GM21717 (cell line): Measurements from ENCODE around the gene QRICH1.
A peak's percentile ranks its signal among the peaks of the same experiment; 100 is the strongest.

Source experiments
- ATAC-seq: cut with Tn5 transposase; IDR thresholded peaks from one replicate; pipeline ENCODE4 v1.9.1; 2021; ENCODE audit warnings: mild to moderate bottlenecking, moderate library complexity; ENCODE audit not compliant: unreplicated experiment

QRICH1 gene

DNA sequence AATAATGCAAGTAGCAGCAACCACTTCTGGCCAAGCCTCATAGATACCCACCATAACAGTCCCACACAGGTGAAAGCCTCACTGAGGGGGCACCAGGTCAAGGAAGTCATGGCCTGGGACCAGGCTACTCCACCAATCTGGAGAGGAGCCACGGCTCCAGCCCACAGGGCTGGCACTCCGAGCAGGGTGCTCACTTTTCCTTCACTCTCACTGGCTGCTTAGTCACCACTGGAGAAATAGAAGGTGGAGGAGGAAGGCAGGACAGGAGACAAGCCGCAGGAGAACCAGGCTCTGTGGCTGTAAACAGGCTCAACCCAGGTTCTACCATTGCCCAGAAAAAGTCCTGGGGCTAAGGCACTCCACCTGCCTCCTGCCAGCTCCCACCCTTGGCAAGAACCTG lies 25.6 kb upstream of the QRICH1 start:
- no peak for ATAC-seq

DNA sequence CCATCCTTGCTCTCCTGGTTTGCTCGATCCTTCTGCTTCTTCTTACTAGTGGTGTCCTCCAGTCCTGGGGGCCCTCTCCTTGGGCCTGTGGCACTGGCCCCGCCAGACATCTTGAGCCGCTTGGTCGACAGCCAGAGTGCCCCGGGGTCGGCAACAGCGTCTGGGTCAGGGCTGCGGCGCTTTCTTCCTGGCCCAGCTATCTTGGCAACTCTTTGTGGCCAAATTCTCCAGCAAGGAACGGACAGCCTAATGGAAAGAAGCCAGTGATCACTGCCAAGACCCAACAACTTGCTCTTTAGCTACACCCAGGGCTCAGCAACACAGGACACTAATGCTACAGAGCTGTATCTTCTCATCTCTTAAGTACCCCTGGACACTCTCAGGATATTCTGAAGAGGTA lies 25.2 kb upstream of the QRICH1 start:
- no peak for ATAC-seq

DNA sequence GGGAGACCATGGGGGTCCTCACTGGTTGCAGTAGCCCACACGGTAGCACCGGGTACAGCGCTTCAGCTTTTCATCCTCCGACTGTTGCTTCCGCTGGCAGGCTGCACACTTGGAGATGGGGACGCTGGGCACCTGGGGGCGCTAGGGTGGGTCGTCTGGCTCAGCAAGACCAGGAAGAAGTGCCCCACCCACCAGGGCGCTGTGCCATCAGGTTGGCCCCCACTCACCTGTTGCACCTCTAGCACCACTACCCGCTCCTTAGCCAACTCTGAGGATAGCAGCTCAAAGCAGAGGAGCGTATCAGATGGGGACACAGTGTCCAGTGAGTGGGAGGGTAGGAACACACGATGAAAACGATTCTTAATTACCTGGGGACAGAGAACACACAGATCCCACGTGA lies 18.4 kb upstream of the QRICH1 start:
- no peak for ATAC-seq

DNA sequence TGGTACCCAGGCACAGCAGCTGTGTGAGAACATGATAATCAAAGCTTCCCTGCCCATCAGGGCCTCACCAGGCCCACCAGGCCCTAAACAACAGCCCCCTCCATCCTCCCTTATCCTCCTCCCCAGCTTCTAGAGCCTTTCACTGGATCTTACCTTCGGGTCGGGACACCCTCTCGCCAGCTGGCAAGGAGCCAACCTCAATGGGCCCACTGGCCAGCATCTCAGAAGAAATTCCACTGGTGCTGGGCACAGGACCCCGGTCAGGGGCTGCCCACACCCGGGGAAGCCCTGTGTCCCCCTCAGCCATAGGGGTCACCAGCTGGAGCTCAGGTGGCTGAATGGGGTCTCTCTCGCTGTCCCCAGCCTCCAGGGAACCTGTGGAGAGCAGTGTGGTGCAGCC lies 17.5 kb upstream of the QRICH1 start:
- ATAC-seq: no peak

DNA sequence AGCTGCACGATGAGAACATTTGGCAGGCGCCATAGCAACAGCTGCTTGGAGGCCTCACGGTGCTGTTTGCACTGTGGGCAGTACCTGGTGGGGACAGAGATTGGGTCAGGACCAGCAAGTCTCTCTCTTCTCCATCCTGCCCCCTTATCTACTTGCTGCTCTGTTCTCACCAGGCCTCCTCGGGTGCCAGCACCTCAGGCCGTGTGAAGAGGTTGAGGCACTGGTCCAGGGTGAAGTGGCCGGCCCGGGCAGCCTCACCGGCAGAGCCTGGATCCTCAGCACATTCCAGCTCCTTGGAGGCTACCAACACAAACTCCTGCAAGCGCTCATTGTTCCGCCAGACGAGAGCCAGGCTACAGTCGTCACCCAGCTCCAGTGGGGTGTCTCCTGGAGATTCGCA lies 16.9 kb upstream of the QRICH1 start:
- ATAC-seq: no peak

DNA sequence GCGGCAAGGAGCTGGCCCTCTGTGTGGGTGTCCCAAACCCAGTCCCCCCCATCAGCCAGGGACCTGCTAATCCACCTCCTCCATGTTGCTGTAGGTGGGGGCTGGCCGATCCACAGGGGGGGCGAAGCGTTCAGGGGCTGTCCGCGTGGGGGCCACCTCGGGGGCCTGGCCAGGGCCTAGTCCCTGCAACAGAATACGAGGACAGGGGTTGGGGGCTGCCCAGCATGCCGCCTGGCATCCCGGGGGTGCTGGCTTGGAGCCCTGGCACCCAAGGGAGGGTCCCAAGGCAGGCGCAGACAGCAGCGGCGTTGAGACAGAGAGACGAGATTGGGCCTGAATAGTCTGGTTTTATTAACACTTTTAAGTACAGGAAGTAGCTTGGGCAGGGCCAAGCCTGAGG lies 14.5 kb upstream of the QRICH1 start:
- ATAC-seq: no peak

DNA sequence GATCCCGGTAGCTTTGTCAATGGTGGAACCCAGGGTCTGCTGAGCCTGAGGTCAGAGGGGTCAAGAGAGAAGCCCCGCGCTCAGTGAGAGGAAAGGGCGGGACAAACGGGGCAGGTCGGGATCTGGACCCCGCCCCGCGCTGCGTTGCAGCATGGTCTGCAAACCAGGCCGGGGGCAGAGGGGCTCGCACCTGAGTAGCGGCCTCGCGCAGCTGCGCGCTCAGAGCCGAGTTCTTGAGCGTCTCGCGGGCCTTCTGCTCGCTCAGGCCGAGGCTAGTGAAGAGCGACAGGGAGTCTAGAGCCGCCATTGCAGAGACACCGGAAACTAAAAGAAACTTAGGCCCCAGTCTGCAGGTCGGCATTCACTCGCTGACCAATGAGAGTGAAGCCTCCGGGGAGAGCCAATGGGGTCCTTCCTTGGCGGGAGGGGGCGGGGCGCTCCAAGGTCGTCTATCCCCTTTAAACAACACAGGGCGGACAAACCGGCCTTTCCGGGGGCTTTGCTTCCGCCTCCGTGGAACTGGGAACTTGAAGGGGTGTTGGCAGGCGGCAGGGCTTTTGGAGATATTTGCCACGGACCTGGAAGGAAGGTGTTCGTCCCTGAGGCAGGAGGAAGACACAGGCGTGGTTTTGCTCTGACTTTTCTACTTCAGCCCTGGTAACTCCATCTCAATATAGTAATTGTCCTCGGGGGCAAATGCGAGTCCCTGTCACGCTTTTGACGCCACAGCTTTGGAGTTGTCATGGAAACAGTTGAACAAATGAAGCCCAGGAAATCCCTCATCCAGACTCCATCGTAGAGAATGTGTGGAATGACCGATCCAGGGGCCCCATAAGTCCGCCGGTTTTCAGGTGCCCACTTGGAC lies 10.8 kb upstream of the QRICH1 start, which contains the start of gene QARS1:
TSS of gene QARS1 (minus strand) at position 331 of the 865 bp plus-strand sequence. CDS start at position 307, 24 bp downstream.
- ATAC-seq: peak; percentile 67

DNA sequence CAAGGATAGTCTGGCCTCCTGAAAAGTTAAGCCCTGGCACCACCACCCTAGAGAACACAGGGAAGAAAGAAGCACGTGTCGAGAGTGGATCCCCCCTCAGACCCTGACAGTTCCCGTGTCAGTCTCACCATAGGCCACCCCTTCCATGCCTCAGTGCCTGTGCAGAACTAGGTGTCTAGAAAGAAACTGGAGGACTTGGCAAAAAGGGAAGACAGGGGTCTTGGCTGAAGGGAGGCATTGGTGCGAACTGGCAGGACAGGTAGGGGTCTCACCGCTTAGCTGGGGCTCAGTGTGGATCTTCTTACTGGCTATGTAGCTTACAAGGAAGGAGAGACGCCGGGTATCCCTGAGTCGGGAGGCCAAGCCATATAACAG lies 10.2 kb upstream of the QRICH1 start:
- ATAC-seq: no peak

DNA sequence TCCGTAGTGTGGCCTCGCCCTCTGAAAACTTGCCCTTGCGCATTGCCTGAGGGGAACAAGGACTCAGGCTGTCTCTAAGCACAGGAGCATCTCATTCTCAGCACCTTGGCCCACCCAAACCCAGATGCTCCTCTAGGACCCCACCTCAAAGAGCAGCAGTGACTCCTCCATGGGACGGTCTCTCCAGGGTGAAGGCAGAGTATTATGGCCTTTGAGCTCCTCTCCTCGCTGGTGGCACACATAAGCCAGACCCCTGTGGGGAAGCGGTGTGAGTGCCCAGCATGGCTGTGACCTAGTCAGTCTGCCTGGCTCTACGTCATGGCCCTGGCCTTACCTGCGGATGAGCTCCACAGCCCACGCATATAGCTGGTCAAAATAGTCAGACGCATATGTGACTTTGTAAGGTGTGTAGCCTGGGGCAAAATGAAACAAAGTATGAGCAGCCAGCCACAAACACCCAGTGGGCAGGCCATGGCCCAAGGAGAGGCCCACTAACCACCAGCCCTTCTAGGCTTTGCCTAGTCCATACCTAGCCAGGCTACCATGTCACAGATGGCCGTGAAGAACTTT lies 6.3 kb upstream of the QRICH1 start:
- no peak for ATAC-seq

DNA sequence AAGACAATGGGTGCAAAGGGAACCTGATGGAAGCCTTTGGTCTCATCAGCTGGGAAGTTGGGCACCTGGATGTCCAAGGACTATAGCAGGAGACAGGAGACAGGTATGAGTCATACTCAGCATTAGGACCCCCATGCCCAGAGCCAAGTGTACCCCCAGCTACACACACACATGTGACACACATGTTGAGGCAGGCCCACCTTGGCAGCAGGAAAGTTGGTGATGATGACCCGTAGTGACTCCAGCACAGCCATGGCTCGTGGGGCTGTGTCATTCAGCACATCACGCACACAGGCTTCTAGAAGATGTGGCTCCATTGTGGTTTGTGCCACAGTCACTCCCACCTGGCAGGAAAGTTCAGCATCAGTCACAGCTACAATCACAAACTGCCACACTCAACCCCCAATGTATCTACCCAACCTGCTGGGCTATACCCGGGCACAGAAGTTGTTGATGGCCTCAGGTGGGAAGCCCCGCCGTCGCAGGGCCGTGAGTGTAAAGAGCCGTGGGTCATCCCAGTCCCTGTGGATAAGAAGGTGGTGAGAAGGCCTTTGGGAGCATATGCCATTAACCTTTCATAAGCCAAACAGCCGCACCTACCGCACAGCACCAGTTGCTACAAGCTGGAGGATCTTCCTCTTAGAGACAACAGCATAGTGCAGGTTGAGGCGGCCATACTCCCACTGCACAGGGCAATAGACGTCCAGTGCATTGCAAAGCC lies 5.2 kb upstream of the QRICH1 start:
- no peak for ATAC-seq

DNA sequence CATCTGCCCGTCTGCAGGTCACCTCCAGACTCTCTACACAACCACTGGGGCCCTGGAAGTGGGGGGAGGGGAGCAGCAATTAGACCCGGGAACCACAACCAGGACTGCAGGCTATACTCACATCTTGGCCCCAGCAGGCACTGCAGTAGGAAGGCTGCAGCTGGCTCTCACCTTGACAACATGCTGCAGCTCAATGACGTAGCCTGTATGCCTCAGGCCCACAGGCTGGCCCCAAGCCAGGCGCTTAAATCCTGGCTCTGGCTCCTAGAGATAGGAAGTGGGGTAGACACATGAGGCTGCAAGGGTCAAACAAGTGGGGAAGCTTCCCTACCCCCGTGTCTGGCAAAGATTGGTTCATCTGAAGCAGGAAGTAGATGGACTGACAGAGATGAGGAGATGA lies 4.6 kb upstream of the QRICH1 start:
- ATAC-seq: no peak

DNA sequence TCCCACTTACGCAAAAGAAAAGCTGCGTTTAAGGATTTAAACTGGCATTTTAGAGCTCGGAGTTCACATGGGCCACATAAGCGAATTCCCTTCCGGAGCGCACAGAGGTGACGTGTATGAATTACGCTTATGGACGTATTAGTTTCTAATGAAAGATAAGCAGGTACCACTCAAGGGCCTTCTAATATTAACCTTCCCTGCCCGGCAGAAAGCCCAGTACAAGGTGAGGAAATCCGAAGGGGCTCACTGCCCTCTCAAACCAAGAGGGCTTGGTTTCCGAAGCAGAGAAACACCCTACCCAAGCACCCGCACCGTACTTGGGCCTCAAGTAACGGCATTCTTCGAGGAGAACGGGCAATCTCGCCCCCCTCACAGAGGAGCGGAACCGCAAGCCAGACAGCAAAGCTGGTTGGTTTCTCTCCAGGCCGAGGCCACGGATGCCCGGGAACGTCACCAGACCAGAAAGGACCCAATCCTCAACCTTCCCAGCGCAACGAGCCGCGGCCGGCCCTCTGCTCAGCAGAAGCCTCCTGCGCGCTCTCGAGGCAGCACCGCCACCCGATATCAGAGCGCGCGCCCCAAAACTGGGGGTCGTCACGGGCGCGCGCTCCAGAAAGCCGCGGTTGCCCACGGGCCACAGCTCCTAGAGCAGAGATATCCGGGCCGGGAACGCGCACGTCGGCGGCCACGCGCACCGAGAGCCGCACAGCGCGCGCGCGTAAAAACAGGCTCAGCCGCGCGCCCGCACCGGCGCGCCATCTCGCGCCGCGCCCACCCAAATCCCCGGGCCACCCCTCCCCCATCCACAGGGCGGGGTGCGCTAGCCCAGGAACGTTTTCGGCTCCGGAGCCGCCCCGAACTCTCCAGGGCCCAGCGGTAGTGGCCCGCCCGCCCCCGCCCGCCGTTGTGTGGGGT lies 676 bp downstream of the QRICH1 start:
- ATAC-seq: peak; percentile 32

DNA sequence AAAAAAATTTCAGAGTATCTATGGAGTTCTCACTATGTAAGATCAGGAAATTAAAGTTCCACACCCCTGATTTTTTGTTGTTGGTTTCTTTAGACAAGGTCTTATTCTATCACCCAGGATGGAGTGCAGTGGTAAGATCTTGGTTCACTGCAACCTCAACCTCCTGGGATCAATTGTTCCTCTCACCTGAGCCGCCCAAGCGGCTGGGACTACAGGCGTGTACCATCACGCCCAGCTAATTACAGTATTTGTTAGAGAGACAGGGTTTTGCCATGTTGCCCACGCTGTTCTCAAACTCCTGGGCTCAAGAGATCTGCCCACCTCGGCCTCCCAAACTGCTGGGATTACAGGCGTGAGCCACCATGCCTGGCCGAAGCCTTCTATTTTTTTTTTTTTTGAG lies 12.4 kb downstream of the QRICH1 start:
- ATAC-seq: no peak

DNA sequence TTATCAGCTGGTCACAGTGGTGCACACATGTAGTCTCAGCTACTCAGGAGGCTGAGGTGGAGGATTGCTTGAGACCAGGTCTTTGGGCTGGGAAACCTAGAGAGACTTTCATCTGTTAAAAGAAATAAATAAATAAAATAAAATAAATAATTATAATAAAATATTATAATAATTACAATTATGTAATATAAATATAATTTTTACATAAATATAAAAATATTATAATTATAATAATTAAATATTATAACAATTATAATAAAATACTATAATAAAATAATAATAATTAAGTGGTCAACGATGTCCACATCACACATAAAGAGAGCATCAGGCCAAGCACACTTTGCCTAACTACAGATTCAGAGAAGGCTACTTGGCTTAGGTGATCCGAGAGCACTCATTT lies 14.6 kb downstream of the QRICH1 start:
- ATAC-seq: no peak

DNA sequence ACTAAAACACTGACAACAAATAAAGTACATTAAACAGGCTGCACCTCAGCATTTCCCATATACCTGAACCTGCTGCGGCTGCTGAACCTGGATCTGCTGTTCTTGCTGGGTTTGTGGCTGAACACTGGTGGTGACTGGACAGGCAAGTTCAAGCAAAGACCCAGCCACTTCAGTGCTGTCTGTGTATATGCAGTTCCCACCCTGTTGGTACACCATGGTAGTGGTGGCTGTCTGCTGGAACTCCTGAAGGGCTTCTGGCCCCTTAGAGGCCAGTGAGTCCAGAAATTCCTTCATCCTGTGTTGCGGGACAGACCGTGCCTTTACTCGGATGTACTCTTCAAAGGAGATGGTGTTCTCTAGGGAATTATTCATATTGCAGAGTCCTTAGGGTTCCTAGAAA lies 17.2 kb downstream of the QRICH1 start:
- ATAC-seq: no peak

DNA sequence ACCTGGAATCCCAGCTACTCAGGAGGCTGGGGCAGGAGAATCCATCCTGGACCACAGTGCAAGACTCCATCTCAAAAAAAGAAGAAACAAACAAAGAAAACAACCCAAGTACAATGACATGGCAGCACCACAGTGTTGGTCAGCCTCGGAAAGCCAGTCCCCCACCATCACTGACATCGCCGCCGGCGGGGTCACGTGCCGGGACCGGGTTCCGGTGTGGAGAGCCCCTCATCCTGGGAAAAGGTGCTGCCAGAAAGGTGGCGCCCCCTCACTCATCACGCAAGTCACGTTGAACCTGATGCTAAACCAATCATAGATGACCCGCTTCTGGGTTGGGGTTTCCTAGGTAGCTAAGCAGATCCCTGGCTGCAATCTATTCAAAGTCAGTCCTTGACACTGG lies 17.8 kb downstream of the QRICH1 start:
- no peak for ATAC-seq

DNA sequence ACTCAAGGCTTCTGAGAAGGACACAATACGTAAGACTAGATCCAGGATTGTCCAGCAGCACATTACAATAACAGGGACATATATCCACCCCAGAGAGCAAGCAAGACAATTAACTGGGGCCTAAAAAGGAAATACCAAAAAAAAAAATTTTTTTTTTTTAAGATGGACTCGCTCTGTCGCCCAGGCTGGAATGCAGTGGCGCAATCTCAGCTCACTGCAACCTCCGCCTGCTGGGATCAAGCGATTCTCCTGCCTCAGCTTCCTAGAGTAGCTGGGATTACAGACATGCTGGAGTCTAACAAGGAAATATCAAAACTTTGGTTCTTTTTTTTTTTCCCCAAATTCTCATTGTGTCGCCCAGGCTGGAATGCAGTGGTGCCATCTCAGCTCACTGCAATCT lies 35.9 kb downstream of the QRICH1 start:
- ATAC-seq: no peak

DNA sequence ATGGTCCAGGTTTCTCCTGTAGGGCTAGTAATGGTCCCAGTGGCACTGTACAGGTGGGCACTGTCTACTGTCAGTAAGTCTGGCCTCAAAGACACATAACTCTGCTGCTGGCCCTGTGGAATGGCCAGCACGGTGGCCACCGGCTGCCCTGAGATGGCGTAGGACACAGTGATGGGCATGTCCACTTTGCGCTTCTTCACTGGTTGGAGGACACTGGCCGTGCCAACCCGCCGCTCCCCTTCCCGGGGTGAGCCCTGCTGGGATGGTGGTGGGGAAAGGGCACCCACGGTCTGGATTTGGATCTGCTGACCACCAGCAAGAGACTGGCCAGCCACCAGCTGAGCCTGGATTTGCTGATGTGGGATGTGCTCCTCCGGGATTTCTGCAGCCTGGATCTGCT lies 36.6 kb downstream of the QRICH1 start:
- ATAC-seq: no peak

DNA sequence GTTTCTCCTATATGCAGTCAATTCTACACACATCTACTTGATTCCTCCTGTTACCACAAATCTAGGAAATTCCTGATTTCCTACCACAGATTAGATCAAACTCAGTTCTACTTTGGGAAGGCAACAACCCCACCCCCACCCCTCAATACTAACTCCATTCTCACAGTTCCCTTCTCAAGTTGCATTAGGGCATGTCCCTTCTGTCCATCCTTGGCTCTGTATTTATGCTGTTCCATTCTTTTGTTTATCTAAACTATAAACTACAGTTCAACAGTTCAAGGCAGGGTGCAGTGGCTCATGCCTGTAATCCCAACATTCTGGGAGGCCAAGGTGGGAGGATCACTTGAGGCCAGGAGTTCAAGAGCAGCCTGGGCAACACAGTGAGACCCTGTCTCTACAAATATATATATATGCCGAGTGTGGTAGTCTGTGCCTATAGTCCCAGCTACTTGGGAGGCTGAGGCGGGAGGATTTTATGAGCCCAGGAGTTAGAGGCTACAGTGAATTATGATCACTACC lies 39.5 kb downstream of the QRICH1 start:
- ATAC-seq: no peak

DNA sequence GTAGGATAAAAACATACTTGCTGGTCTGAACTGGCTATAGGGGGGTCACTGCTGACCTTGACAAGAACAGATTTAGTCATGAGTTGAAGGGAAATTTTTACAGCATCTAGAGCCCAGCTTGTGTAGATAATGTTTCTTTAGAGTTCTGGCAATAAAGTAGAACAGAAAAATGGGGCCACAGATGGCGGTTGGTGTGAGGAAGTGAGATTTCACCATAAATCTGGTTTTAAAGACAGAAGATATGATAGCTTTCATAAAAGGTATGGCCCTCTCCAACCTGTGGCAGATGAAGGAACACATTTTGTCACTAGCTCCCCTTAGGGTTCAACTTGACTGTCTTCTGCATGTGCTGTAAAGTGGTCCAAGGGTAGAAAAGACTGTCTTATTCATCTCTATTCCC lies 40.3 kb downstream of the QRICH1 start:
- ATAC-seq: no peak

DNA sequence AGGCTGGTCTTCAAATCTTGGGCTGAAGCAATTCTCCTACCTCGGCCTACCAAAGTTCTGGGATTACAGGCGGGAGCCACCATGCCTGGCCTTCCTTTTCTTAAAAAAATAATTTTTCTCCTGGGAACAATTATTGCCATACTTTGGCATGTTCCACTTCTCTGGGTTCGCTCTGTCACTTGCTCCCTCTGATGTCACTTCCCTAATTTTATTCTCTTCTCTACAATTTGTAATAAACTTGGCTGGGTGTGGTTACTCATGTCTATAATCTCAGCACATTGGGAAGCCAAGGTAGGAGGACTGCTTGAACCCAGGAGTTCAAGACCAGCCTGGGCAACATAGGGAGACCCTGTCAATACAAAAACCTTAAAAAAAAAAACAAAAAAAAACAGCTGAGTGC lies 58.6 kb downstream of the QRICH1 start:
- no peak for ATAC-seq
